Measurements from ENCODE around the gene CHST12. TPM values are rescaled to one million over a fixed set of nuclear protein-coding genes. Genes with fewer than 3 reads are reported as not detected.

Gene CHST12
- total RNA-seq, 3 donors from 2014 or later: 6.2 to 15.0 (median 7.2) TPM

- Histone ChIP-seq H3K27me3 (no peaks in the 10 kb centered on the region), H3K4me1 (no peaks in the 10 kb centered on the region), H3K27ac (no peak overlapping the region), H3K4me3 (no peak overlapping the region), H3K9me3 (no peaks in the 10 kb centered on the region), H3K36me3 (peaks cover 6% of the 10 kb centered on the region)
- DNase-seq (ENCODE audit: low spot score in 2 of 2): no peak
- intact Hi-C loops (cut with DNase I; ENCODE audit: low total_unique reads): no loop called here
- TF ChIP-seq POLR2A (IDR thresholded peaks at IDR 0.05): no peak
- TF ChIP-seq POLR2AphosphoS5 (IDR thresholded peaks at IDR 0.05): no peak
- no peak for TF ChIP-seq CTCF (IDR thresholded peaks at IDR 0.05)
Observed at GRCh38 chr7:2438186-2438585, 34.8 kb downstream of the CHST12 start.

- TF ChIP-seq POLR2AphosphoS5 (IDR thresholded peaks at IDR 0.05): no peak
- no peak for TF ChIP-seq POLR2A (IDR thresholded peaks at IDR 0.05)
- TF ChIP-seq CTCF (IDR thresholded peaks at IDR 0.05): no peak
- Histone ChIP-seq H3K9me3 (no peaks in the 10 kb centered on the region), H3K4me1 (no peaks in the 10 kb centered on the region), H3K27ac (no peak overlapping the region), H3K27me3 (no peaks in the 10 kb centered on the region), H3K36me3 (no peaks in the 10 kb centered on the region), H3K4me3 (no peak overlapping the region)
- DNase-seq (ENCODE audit: low spot score in 2 of 2): no peak
- intact Hi-C loops (cut with DNase I; ENCODE audit: low total_unique reads): no loop called here
Observed at GRCh38 chr7:2438775-2439174, 35.4 kb downstream of the CHST12 start.

GRCh38 chr7:2440608-2441245 is 37.3 kb downstream of the CHST12 start:
- DNase-seq (ENCODE audit: low spot score in 2 of 2): peak in 1 of 2 donors; percentile 43
- Histone ChIP-seq H3K9me3 (no peaks in the 10 kb centered on the region), H3K4me1 (no peaks in the 10 kb centered on the region), H3K4me3 (no peak overlapping the region), H3K27ac (peak overlapping the region in 1 of 2 donors; percentile 41), H3K27me3 (no peaks in the 10 kb centered on the region), H3K36me3 (no peaks in the 10 kb centered on the region)
- TF ChIP-seq CTCF (IDR thresholded peaks at IDR 0.05) (no peak), POLR2AphosphoS5 (IDR thresholded peaks at IDR 0.05) (no peak), POLR2A (IDR thresholded peaks at IDR 0.05) (no peak)
- intact Hi-C loops (cut with DNase I; ENCODE audit: low total_unique reads): no loop called here

- H3K4me3 ChIP-seq: no peak overlapping the region
- TF ChIP-seq POLR2A (IDR thresholded peaks at IDR 0.05): no peak
- TF ChIP-seq CTCF (IDR thresholded peaks at IDR 0.05): no peak
- TF ChIP-seq POLR2AphosphoS5 (IDR thresholded peaks at IDR 0.05): no peak
- H3K36me3 ChIP-seq: no peaks in the 10 kb centered on the region
- no peak for DNase-seq (ENCODE audit: low spot score in 2 of 2)
- peak overlapping the region in 1 of 2 donors; percentile 41 for H3K27ac ChIP-seq
- no peaks in the 10 kb centered on the region for H3K9me3 ChIP-seq
- intact Hi-C loops (cut with DNase I; ENCODE audit: low total_unique reads): no loop called here
- no peaks in the 10 kb centered on the region for H3K27me3 ChIP-seq
- no peaks in the 10 kb centered on the region for H3K4me1 ChIP-seq
Observed at GRCh38 chr7:2441430-2442058, 38.1 kb downstream of the CHST12 start.

GRCh38 chr7:2443491-2443890 is 40.1 kb downstream of the CHST12 start:
- Histone ChIP-seq H3K9me3 (no peaks in the 10 kb centered on the region), H3K27ac (no peak overlapping the region), H3K4me1 (no peaks in the 10 kb centered on the region), H3K36me3 (no peaks in the 10 kb centered on the region), H3K27me3 (no peaks in the 10 kb centered on the region), H3K4me3 (no peak overlapping the region)
- TF ChIP-seq POLR2AphosphoS5 (IDR thresholded peaks at IDR 0.05) (no peak), POLR2A (IDR thresholded peaks at IDR 0.05) (no peak), CTCF (IDR thresholded peaks at IDR 0.05) (no peak)
- intact Hi-C loops (cut with DNase I; ENCODE audit: low total_unique reads): no loop called here
- no peak for DNase-seq (ENCODE audit: low spot score in 2 of 2)
